Activated CD4-positive, alpha-beta T cell treated with anti-CD3 and anti-CD28 coated beads for 48 hours (primary cell): Measurements from ENCODE around the gene MAST1.
"Not testable (repeated sequence)": the region's sequence is repeated elsewhere in the genome, so short reads cannot be mapped to it uniquely, and the experiment has no call there.

Source experiments
- DNase-seq: peaks from one replicate; pipeline ENCODE4 v3.0.0-alpha.2; 2020

Gene MAST1

DNA sequence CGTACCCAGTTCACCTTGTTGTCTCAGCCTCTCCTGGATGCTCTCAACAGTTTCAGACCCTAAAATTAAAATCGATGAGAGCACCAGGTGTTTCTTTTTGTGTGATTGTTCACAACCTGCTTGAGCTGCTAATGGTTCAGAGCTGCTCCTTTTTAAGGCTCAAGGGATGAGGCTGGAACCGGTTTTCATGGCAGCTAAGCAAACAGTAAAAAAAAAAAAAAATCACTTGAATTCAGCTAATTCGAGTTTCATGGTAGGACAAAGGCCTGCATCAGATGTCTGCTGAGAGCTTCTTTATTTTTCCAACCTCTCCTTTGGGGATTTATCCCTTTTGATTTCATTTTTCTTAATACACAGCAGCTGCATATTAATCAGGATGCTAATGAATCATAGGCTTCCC is 74.3 kb downstream of the MAST1 start:
- no peak for DNase-seq

DNA sequence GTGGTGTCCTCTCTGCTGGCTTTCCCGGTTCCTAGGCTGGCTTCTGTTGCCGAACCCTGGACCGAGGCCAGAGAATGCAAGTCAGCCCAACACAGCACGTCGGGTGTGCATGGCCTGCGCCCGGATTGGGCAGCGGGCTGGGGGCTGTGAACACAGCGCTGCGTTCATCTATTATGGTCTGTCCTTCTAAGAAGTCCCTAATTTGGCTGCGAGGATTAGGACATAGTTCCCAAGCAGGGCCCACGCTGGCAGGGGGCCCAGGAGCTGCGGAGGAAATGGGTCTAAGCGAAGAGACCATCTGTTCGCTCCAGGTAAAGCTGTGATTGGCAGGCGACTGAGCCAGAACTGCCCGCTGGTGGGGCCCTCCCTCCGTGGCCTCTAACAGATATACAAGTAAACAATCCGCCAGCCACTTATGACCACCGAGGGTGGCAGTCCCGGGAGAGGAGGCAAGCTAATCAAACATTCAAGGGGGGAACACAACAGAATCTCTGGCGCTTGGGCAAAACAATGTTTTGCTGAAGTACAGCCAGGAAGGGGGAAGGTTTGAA is 74.8 kb downstream of the MAST1 start:
- no peak for DNase-seq

DNA sequence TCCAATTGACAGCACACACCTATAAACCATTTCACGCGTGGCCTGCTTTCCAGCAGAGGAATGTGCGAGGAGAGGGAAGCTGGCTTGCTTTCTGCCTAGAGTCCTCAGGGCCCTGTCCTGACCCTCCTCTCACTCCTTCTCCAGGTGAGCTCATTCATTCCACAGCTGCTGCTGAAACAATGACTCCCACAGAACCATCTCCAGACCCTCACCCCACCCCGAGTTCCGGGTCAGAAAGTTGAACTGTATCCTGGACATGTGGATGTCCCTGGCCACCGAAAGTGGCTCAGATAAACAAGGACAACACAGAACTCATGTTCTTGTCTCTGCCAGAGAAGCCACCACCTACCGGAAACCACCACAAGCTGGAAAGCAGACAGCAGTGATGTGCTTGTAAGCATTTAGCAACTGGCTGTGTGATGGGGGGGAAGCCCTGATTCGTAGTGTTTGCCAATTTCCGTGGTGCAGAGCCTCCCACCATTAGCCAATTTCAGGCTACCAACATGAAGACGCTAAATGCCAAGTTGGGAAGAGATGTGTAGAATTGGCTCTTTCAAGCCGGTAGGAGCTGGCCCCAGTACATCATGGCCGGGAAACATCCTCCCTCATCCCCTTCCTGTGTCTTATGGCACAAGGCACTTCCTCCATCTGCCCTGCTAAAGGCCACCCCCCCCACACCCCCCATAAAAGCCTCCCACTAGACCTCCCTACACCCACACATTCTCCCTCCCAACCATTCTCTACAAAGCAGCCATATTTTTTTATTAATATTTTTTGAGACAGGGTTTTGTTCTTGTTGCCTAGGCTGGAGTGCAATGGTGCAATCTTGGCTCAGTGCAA is 75.8 kb downstream of the MAST1 start:
- peak; percentile 60 for DNase-seq

DNA sequence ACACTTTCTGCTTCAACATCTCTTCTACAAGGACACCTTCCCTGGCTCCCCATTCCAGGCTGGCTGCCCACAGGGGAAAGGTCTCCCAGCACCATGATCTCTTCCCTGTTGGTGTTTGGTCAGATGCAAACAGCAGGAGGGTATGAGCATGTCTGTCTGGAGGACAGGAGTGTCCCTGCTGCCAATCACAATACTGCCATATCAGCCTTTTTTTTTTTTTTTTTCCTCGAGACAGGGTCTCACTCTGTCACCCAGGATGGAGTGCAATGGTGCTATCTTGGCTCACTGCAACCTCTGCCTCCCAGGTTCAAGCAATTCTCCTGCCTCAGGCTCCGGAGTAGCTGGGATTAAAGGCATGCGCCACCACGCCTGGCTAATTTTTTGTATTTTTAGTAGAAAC is 77.5 kb downstream of the MAST1 start:
- not testable (repeated sequence) for DNase-seq

DNA sequence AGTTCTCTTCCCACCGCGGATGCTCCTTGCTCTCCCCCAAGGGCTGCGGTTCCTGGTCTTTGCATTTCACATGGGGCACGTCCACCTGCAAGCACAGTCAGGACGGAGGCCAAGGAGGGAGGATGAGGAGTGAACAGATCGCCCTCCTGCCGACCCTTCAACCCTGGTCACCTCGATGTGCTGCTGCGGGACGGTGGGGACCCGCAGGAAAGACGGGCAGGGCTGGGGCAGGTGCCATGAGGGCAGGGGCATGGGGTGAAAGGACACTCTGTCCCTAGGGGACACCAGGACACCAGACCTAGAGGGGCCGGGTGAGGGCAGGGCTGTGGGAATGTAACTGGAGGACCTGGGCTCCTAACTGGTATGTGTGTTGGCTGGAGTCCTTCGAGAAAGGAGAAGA is 79.9 kb downstream of the MAST1 start:
- no peak for DNase-seq

DNA sequence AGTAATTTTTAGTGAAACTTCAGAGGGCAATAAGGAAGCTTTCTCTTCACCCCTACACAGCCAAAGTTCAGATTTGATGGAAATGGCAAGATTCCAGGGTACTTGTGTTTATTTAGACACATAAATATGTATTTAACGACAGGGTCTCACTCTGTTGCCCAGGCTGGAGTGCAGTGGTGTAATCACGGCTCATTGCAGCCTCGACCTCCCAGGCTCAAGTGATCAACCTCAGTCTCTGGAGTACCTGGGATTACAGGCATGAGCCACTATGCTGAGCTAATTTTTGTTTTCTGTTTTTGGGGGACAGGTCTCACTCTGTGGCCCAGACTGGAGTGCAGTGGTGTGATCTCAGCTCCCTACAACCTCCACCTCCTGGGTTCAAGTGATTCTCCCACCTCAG is 82.7 kb downstream of the MAST1 start:
- DNase-seq: no peak

DNA sequence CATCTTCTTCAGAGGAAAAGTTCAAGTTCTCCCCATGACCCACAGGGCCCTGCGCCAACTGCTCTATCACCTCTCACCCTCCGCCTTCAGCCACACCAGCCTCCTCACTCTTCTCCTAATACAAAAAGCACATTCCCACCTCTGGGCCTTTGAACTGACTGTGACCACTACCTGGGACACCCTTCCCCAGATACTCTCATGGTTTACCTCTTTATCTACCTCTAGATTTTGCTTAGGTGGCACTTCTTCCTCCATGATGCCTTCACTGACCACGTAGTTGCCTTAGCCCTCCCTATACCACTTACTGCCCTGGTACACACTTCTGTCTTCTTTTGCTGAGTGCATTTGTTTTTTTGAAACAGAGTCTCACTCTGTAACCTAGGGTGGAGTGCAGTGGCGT is 84.6 kb downstream of the MAST1 start:
- no peak for DNase-seq
